Limb (tissue), 2 donors: Measurements from ENCODE around the gene SLCO2B1.

ENCODE experiments used
- DNase-seq, 2 donors: peaks; one replicate each; pipeline ENCODE4 v3.0.0-alpha.2; 2016; ENCODE audit errors: extremely low spot score in 2 of 2

SLCO2B1 gene

DNA sequence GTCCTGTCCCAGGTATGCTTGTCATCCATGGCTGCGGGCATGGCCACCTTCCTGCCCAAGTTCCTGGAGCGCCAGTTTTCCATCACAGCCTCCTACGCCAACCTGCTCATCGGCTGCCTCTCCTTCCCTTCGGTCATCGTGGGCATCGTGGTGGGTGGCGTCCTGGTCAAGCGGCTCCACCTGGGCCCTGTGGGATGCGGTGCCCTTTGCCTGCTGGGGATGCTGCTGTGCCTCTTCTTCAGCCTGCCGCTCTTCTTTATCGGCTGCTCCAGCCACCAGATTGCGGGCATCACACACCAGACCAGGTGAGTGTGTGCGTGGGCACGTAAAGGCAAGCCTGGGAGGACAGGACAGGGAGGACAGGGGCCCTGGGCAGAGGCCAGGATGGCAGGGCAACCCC is 42.4 kb downstream of the SLCO2B1 start:
- DNase-seq: no peak

DNA sequence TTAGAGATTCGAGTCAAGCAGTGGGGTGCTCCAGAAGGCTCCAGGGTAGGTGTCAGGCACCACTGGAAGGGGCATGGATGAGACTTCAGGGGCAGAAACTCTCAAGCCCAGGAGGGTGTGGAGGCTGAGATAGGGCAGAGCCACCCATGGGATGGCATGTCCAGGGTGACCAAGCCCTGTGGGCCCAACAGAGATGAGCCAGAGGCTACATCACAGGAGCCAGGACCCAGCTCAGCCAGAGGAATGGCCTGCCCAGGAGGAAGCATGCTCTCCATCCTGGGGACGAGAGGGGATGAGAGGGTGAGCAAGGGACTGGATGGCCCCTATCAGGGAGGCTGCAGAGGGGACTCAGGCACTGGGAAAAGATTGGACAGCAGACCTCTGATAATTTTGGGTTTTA is 42.8 kb downstream of the SLCO2B1 start:
- DNase-seq: no peak

DNA sequence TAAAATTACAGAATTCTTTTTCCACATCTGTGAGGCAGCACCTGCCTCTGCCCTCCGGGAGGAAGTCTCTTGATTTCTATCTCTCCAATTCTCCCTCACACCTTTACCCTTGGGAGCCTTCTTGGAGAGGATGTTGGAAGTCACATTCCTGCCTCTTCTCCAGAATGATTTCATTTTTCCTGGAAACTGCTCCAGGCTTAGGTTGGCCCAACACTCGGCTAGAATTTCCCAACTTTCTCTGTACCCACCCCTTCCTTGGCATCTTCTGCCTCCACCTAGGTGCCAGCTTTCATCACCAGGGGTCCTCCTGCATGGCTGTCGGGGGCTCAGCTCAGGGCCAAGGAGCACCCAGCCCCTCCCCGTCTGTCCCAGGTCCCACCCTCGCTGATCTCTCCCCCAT is 43.2 kb downstream of the SLCO2B1 start:
- no peak for DNase-seq

DNA sequence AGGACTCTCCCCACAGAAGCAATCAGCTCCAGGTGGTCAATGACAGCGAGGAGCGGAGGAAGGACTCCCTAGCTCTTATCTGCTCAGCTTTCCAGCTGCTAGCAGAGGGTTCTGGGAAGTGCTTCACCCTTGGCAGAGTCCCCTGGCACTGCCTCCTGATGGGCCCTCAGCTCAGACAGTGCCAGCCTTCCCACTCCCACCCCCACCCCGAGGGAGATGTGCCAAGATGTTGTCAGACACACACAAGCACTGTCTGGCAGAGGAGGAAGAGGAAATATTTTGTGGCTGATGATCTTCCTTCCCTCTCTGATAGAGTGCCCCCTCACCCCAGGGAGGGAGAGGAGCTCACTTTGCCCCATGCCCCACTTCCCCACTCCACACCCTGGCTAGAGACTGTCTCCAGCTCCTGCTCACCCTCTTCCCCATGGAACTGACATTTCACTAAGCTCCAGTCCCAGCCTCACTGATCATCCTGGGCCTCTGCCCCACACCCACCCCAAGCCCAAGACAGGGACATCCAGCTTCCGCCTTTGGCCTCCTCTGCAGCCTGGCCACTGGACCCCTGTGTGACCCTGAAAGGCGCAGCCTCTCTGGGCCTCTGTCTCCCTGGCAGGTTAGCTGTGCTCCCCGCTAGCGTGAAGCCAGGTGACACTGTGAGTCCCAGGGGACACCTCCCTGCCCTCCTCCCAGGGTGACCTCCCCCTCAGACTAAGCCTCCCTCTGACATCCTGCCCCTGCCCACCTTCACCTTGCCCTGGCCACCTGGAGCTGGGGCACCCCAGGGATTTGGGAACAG is 44.5 kb downstream of the SLCO2B1 start:
- DNase-seq: no peak

DNA sequence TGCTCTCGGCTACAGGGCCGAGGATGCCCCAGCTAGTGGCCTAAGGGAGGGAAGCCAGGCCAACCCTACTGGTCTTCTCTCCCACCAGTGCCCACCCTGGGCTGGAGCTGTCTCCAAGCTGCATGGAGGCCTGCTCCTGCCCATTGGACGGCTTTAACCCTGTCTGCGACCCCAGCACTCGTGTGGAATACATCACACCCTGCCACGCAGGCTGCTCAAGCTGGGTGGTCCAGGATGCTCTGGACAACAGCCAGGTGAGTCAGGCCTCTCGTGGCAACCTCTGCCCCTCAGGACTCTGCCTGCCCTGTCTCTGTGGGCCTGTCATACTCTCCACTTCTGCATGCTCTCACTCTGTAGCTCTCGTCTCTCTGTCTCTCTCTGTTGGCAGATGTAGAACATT is 45.5 kb downstream of the SLCO2B1 start:
- DNase-seq: no peak

DNA sequence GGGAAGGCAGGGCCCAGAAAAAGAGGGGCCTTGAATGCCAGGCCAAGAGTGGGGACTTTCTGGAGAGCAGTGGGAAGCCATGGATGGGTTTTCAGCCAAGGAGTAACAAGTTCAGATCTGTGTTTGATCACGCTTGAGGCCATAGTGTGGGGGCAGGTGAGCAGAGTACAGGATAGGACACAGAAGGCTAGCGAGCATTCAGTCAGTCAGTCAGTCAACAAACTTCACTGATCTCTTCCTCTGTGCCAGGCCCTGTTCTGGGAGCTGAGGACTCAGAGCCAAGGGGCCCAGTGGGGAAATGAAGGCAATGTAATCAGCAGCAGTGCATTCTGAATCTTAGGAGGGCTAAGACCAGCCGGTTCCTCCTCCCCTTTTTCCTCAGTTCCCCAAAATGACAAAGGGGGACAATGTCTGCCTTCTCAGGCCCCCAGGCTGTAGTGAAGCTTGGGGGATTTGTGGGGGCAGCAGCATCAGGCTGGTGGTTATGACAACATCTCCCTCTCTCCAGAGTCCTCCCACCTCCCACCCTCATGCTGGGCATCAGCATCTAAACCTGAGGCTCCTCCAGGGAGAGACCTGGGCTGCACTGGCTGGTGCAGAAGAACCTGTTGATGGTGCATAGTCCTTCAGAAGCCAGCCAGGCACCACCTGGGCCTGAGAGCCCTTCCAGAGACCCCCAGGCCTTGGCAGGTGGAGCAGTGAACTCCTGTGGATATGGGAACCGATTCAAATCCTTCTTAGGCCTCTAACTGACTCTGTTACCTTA is 46.8 kb downstream of the SLCO2B1 start:
- DNase-seq: no peak

DNA sequence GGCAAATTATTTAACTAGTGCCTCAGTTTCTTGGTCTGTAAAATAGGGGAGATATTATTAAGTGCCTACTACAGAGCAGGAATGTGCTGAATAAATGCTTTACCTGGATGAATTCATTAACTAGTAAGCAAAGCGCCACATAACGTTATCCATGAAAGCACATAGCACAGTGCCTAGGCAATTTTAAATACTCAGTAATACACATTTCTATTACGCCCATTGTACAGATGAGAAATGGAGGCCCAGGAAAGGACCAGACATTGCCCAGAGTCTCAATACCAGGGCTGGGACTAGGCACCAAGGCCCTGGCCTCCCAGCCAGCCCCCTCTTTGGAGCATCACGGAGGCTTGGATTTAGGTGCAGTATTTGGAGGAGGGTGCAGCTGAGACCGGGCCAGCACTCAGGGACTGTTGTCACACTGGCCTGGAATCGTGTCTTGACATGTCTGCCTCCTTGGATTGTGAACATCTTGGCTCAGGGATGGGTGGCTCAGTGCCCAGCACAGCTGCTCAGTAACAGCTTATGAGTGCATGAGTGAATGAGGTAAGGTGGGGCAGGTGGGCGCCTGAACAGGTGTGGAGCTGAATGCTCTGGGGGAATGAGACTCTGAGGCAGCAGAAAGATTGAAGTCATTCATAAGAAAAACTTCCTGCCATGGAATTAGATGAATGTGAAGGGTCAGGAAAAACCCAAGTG is 47.5 kb downstream of the SLCO2B1 start:
- DNase-seq: no peak

DNA sequence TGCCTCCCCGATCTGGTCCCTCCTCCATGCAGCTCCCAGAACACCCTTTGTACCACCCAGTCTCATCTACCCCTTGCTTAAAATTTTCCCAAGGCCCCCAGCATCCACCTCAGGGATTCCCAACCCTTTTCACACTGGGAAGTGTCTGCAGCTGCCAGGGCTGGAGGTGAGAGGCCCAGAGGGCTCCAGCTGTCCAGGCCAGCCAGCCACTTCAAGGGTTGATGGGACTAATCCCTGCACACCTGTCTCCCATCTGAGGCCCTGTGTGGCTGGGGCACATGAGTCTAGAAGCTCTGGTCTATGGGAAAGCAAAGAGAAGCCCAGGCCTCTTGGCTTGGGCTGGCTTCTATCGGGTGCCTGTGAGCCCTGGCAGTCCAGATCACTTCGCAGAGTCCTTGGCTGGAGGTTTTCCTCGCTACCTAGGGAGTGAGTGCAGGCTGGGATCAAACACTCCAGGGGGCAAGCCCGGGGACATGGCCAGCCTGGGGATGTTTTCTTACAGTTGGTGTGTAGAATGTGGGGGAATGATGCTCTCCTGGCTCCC is 48.6 kb downstream of the SLCO2B1 start:
- no peak for DNase-seq

DNA sequence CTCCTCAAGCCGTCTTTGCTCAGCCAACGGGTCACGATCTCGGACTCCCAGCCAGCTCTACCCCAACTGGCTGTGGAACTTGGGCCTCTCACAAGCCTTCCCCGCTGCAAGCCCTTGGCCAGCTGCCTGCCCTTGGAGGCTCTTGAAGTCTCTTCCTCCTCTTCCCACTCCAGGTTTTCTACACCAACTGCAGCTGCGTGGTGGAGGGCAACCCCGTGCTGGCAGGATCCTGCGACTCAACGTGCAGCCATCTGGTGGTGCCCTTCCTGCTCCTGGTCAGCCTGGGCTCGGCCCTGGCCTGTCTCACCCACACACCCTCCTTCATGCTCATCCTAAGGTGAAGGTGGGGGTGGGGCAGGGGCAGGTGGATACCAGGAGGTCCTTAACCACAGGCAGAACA is 49.1 kb downstream of the SLCO2B1 start:
- no peak for DNase-seq

DNA sequence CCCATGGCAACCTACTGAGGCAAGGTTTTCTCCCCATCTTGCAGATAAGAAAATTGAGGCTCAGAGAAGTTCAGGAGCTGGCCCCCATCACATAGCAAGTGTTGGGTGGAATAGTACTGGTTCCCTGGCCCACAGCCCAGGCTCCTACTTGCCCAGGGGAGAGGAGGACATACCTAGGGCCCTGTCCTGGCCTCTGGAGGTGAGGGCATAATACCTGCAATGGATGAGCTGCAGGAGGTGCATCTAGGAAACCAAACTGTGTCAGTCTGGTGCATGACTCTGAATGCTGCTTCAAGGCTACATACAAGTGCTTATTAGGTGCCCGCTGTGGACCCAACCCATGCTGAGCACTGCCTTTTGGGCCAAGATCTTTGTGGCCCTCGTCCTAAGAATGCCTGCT is 49.6 kb downstream of the SLCO2B1 start:
- DNase-seq: no peak

DNA sequence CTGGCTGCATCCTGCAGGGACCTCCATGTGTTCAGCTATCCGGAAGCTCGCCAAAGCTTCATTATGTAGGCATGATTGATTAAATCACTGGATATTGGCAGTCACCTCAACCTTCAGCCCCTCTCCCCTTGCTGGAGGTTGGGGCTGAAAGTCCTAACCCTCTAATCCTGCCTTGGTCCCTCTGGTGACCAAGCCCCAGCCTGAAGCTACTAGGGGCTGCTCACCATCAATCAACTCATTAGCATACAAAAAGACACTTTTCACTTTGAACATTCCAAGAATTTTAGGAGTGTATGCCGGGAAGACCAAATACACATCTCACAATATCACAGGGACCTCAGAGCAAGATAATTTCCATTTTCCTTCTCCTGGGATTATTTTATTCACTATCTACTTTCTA is 50.9 kb downstream of the SLCO2B1 start:
- DNase-seq: no peak

DNA sequence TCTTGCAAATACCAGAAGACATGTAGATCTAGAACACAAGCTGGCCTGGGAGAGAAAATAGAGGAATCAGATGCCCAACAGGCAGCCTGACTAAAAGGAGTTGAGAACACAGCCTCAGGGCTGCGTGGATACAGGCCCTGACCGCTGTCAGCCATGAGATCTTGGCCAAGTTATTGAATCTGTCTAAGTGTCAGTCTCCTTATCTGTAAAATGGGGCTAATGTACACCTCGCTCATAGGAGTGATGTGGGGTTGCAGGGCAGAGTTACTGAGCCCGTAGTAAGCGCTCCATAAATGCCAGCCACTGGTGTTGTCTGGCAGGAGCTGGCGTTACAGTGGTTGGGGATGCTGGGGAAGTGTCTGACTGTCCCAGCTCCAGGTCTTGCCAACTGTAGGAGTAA is 51.3 kb downstream of the SLCO2B1 start:
- DNase-seq: no peak

DNA sequence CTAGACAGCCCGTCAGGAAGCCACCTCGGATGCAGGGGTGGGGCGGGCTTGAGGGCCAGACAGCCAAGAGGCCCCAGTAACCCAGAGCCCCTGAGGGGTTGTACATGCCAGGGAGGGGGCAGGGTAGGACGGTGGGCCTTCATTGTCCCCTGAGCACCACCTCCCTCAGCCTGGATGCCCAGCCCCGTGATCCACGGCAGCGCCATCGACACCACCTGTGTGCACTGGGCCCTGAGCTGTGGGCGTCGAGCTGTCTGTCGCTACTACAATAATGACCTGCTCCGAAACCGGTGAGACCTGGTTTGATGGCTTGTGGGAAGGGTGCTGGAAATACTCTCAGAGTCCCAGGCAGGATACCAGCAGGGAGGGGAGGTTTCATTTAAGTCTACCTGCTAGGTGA is 52.2 kb downstream of the SLCO2B1 start:
- DNase-seq: no peak

DNA sequence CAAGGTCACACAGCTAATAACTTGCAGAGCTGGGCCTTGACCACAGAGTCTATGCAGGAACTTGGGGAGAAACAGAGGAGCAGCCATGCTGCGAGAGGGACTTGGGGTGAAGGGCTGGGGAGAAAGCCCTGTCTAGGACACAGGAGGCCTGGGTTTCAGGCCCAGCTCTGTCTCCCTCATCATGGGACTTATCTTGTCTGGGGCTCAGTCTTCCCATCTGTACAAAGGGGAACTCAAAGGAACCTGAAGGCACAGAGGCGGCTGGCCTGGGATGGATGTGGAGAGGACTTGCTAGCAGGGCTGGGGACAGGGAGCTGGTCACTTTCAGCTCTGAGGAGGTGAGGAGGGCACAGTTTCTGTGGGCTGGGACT is 52.7 kb downstream of the SLCO2B1 start:
- DNase-seq: no peak

DNA sequence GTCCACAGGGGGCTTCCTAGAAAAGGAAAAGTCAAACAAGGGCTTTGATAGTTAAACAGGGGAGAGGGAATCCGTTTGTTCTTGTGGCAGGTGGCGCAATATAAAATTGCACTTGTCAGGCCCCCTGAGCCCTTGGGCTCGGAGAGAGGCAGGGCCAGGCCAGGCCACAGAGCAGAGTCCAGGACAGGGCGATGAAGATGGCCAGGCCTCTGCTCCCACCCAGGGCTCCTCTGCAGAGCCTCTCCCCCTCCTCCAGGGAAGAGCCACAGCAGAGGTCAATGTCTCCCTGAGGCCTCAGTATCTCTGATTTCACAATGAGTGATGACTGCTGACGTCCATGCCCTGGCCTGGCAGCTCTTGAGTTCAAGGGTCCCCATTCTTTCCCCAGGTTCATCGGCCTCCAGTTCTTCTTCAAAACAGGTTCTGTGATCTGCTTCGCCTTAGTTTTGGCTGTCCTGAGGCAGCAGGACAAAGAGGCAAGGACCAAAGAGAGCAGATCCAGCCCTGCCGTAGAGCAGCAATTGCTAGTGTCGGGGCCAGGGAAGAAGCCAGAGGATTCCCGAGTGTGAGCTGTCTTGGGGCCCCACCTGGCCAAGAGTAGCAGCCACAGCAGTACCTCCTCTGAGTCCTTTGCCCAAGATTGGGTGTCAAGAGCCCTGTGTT is 53.2 kb downstream of the SLCO2B1 start:
- DNase-seq: no peak

DNA sequence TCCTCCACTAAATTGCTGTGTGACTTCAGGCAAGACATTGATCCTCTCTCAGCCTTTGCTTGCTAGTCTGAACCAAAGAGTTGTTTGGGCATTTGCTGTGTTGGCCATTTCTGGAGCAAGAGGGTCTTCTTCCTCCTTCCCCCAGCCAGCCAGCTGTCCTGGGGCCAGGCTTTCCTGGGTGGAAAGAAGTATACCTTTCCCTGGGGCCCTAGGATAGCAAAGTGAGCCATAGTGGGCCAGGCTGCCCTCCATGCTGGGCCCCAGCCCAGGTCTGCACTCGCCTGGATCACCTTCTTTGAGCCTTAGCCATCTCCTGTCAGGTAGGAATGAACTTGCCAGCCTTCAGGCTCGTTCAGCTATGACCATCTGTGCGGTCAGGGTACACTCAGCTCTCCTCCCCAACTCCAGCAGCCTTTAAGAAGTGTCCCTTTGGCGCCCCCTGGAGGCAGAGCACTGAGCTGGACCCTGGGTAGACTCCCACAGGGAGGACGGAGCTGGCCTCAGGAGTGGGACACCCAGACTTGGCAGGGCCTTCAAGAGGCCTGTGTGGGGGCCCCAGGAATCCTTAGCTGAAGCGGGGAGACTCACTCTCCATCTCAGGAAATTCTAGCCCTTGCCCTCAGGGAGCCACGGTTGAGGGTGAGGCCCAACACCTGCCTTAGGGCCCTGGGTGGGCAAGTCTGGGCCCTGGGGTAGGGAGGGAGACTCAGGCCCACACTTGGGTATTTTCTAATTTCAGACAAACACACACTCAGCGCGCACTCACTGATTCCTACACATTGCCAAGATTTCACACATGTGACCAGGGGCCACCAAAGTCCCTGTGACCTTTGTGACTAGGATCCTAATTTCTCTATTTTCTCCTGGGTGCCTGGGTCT is 54.0 kb downstream of the SLCO2B1 start:
- peak; percentile 64 to 85 for DNase-seq

DNA sequence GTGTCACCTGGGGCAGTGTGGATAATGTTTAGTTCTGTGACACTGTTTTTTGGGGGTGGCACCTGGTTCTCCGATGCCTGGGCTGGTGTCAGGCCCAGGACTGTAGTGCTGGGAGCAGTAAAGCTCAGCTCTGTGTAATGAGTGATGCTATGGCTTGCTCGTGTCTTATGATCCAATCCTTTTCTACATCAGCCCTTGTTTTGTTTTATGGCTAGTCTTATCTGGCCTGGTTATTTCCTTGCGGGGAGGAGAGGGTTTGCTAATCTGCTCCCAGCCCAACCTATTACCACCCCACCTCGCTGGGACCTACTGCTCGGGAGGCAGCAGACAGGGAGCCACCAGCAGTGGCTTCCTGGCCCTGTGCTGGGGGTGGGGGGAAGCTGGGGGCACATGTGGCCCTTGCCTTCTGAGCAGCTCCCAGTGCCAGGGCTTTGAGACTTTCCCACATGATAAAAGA is 54.7 kb downstream of the SLCO2B1 start:
- DNase-seq: no peak

DNA sequence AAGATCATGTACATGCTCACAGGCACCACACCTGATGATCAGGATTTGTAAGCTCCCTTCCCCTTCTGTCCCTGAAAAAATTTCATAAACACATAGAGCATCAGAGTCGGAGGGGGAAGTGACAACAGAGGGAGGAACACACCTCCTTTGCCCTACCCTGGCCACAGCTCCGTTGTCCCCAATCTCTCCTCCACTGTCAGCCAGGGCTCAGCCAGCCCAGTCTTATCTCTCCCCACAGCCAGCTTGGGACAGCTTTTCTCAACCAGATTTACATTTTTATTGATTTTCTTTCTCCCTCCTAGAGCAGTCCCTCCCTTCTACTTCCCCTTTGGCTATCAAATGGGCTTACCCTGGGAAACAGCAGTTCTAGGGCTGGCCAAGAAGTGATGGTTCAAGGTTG is 57.5 kb downstream of the SLCO2B1 start:
- DNase-seq: no peak

DNA sequence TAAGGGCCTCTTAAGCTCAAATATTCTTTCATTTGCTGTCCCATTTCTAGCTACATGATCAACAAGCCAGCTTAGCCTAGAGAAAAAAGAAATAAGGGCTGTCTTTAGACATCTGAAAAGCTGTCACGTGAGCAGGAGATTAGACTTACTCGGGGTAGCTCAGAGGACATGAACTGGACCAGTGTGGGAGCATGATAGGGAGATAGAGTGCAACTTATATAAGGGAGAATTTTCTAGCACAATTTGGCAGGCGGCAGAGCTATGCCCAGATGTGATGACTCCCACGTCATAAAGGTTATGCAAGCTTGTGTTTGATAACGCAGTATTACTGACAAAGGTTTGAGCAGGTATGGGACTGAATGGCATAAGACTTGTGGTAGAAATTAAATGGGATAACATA is 61.5 kb downstream of the SLCO2B1 start:
- no peak for DNase-seq

DNA sequence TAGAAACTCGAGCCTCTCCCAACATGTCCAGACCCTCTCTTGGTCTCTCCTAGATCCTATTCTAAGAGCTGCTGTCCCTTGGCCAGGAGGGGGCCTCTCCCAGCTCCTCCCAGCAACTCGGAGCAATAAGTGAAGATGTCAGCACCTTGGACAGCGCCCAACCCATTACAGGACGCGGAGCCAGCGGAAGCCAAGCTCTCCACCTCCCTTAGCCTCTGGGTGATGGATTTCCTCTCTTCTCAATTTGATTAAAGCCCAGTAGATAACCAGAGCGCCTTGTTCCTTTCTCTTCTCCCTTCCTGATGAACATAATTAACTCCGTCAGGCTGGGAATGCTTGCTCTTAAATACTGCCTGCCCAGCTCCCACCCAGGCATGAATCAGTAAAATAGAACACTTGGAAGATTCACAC is 63.5 kb downstream of the SLCO2B1 start:
- DNase-seq: peak; percentile 77 to 86

DNA sequence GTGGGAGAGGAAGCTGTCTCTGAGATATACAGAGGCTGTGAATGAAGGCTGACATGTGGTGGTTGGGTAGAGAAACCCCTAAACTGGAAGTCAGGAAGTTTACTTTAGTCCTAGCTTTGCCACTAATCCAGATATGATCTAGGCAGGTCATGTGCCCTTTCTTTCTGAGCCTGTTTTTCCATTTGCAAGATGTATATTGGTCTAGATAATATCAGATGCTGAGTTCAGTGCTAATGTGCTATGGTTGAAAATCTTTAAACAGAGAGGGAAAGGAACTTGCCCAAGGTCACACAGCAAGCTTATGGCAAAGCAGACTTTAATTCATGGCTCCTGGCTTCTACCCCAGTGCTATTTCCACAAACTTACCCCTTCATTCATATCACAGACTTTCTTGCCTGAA is 63.9 kb downstream of the SLCO2B1 start:
- no peak for DNase-seq
